OCI-LY3 (cell line): ENCODE measurements around the gene DSE.
A peak's percentile ranks its signal among the peaks of the same experiment; 100 is the strongest.

Source experiments
- H2AFZ ChIP-seq: fragments of 200-600, 300-600 bp; shearing (Covaris generic); 2 replicates; pipeline ENCODE4 v1.6.0; 2014; ENCODE audit warnings: antibody characterized with exemption, low read depth, low read length
- H3K27ac ChIP-seq: fragments of 200-600, 300-600 bp; sonication (generic); 2 replicates; pipeline ENCODE4 v1.5.1; 2014; ENCODE audit warnings: mild to moderate bottlenecking, low read length, moderate library complexity, mixed read lengths
- H3K27me3 ChIP-seq: fragments of 200-600, 300-600 bp; sonication (generic); 2 replicates; pipeline ENCODE4 v1.6.1; 2014; ENCODE audit warnings: low read depth, low read length, mixed read lengths
- H3K36me3 ChIP-seq: fragments of 200-600, 300-600 bp; sonication (generic); replicated peaks from 2 replicates; pipeline ENCODE3; 2014; ENCODE audit warnings: low read depth, low read length, mixed read lengths
- H3K4me1 ChIP-seq: fragments of 300-600, 200-600 bp; sonication (generic); 2 replicates; pipeline ENCODE4 v1.6.1; 2014; ENCODE audit warnings: low read length, mixed read lengths
- H3K4me2 ChIP-seq: fragments of 200-600, 300-600 bp; sonication (generic); 2 replicates; pipeline ENCODE4 v1.6.1; 2014; ENCODE audit warnings: low read length, mixed read lengths
- H3K4me3 ChIP-seq: fragments of 300-600, 200-600 bp; sonication (generic); 2 replicates; pipeline ENCODE4 v1.5.1; 2014; ENCODE audit warnings: antibody characterized with exemption, mild to moderate bottlenecking, low read length, moderate library complexity
- H3K79me2 ChIP-seq: fragments of 300-600, 200-600 bp; shearing (Covaris generic); 2 replicates; pipeline ENCODE4 v1.6.1; 2014; ENCODE audit warnings: mild to moderate bottlenecking, low read length, mixed read lengths
- H3K9ac ChIP-seq: fragments of 300-600, 200-600 bp; shearing (Covaris generic); 2 replicates; pipeline ENCODE4 v1.6.0; 2014; ENCODE audit warnings: mild to moderate bottlenecking, low read length, moderate library complexity
- H3K9me3 ChIP-seq: fragments of 200-600, 300-600 bp; shearing (Covaris generic); 2 replicates; pipeline ENCODE4 v1.6.1; 2014; ENCODE audit warnings: low read length, mixed read lengths; ENCODE audit not compliant: insufficient read depth
- H4K20me1 ChIP-seq: fragments of 200-600, 300-600 bp; sonication (generic); 2 replicates; pipeline ENCODE4 v1.6.1; 2016; ENCODE audit warnings: low read length, mixed read lengths; ENCODE audit not compliant: insufficient read depth
- EZH2phosphoT487 ChIP-seq: fragments of 200-600 bp; shearing (Covaris generic); IDR thresholded peaks from 2 replicates; pipeline ENCODE4 v1.6.1; 2018; ENCODE audit warnings: antibody characterized with exemption, mixed run types, low read depth
- TF ChIP-seq, protein P1 (sequence below): fragments of 200-600, 300-600 bp; sonication (generic); IDR thresholded peaks from 2 replicates; pipeline ENCODE4 v1.5.1; 2014; ENCODE audit warnings: antibody characterized with exemption, low read length, low read depth

The DSE gene

GRCh38 chr6:116371120-116371917, 572 bp downstream of the DSE start:
- Histone ChIP-seq H3K27me3 (no peaks in the 10 kb centered on the region), H3K4me2 (peak overlapping the region; percentile 85), H3K9me3 (no peaks in the 10 kb centered on the region), H3K36me3 (peaks cover 25% of the 10 kb centered on the region), H3K79me2 (peaks cover 63% of the 10 kb centered on the region), H3K9ac (peak overlapping the region; percentile 93), H4K20me1 (peaks cover 32% of the 10 kb centered on the region), H3K4me1 (peaks cover 57% of the 10 kb centered on the region), H3K27ac (peak overlapping the region; percentile 94), H3K4me3 (peak overlapping the region; percentile 99), H2AFZ (no peak overlapping the region)
- TF ChIP-seq EZH2phosphoT487: no peak
- TF ChIP-seq, protein P1, sequence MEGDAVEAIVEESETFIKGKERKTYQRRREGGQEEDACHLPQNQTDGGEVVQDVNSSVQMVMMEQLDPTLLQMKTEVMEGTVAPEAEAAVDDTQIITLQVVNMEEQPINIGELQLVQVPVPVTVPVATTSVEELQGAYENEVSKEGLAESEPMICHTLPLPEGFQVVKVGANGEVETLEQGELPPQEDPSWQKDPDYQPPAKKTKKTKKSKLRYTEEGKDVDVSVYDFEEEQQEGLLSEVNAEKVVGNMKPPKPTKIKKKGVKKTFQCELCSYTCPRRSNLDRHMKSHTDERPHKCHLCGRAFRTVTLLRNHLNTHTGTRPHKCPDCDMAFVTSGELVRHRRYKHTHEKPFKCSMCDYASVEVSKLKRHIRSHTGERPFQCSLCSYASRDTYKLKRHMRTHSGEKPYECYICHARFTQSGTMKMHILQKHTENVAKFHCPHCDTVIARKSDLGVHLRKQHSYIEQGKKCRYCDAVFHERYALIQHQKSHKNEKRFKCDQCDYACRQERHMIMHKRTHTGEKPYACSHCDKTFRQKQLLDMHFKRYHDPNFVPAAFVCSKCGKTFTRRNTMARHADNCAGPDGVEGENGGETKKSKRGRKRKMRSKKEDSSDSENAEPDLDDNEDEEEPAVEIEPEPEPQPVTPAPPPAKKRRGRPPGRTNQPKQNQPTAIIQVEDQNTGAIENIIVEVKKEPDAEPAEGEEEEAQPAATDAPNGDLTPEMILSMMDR: no peak

- Histone ChIP-seq H2AFZ (no peak overlapping the region), H3K9me3 (no peaks in the 10 kb centered on the region), H4K20me1 (peaks cover 37% of the 10 kb centered on the region), H3K27ac (peak overlapping the region; percentile 94), H3K27me3 (no peaks in the 10 kb centered on the region), H3K4me3 (peak overlapping the region; percentile 99), H3K4me2 (peak overlapping the region; percentile 85), H3K79me2 (peaks cover 69% of the 10 kb centered on the region), H3K9ac (peak overlapping the region; percentile 93), H3K4me1 (peaks cover 57% of the 10 kb centered on the region), H3K36me3 (peaks cover 29% of the 10 kb centered on the region)
- no peak for TF ChIP-seq EZH2phosphoT487
- TF ChIP-seq, protein P1: no peak
Measured at GRCh38 chr6:116371918-116372209, 1.1 kb downstream of the DSE start.

DNA sequence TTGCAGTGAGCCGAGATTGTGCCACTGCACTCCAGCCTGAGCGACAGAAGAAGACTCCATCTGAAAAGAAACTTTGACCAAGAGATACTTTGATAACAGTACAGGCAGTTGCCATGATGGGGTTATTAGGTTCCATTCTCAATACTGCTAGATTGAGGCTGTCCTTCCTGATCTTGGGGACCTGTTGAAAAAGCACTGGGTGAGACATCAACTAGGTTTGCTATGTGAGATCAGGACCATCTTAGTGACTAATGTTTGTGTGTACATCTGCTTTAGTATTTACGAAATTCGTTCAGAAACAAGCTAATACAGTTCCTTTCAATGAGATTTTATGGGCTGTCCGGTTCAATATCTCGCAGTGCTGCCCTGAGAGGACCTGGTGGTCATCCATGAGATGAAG, 2.6 kb downstream of the DSE start:
- Histone ChIP-seq H3K27me3 (no peaks in the 10 kb centered on the region), H3K79me2 (peaks cover 83% of the 10 kb centered on the region), H3K9ac (no peak overlapping the region), H3K4me1 (peaks cover 45% of the 10 kb centered on the region), H3K4me2 (peak overlapping the region; percentile 51), H4K20me1 (peaks cover 50% of the 10 kb centered on the region), H3K27ac (no peak overlapping the region), H3K9me3 (no peaks in the 10 kb centered on the region), H2AFZ (no peak overlapping the region), H3K4me3 (peak overlapping the region; percentile 99; the same call in 1 of the 2 replicates), H3K36me3 (peaks cover 41% of the 10 kb centered on the region)
- TF ChIP-seq, protein P1: no peak
- no peak for TF ChIP-seq EZH2phosphoT487

DNA sequence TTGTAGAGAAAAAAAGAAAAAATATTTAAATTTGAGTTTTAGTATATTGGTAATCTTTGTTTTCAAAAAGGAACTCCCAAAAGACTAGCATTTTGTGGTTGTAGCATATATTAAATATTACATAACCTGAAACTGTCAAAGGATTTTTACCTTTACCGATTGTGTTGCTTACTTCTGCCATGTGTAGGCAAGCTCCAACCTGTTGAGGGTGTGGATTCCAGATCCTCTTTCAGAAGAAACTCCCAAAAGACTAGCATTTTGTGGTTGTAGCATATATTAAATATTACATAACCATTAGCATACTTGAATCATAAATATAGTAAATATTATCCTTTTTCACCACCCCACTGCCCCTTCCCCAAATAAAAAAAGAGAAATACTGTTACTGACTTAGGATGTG, 3.2 kb downstream of the DSE start:
- Histone ChIP-seq H4K20me1 (peaks cover 54% of the 10 kb centered on the region), H3K9me3 (no peaks in the 10 kb centered on the region), H3K4me2 (peak overlapping the region; percentile 51), H3K27me3 (no peaks in the 10 kb centered on the region), H3K79me2 (peaks cover 89% of the 10 kb centered on the region), H3K27ac (no peak overlapping the region), H3K4me3 (no peak overlapping the region), H2AFZ (no peak overlapping the region), H3K9ac (no peak overlapping the region), H3K4me1 (peaks cover 38% of the 10 kb centered on the region), H3K36me3 (peaks cover 41% of the 10 kb centered on the region)
- TF ChIP-seq EZH2phosphoT487: no peak
- TF ChIP-seq, protein P1: no peak
